Left ventricle myocardium superior (tissue), 1 donor: ENCODE data around the gene FOXK1. TPM values are rescaled to one million over a fixed set of nuclear protein-coding genes. Genes with fewer than 3 reads are reported as not detected.

Experiments used
- ATAC-seq: fragments of 200-7000 bp; cut with Tn5 transposase; one replicate; pipeline ENCODE4 v1.9.1; 2020; ENCODE audit warnings: mild to moderate bottlenecking, moderate library complexity
- DNase-seq: peaks from one replicate; pipeline ENCODE4 v3.0.0-alpha.2; 2020
- intact Hi-C: fragments of 100-400 bp; cut with micrococcal nuclease; formaldehyde crosslinking; loops from one replicate; pipeline ENCODE4 v1.11.0; 2022
- microRNA-seq: library from miRNA; unstranded; fragments of <30 nt; microRNA quantifications from one replicate; pipeline ENCODE4 v1.2.0, GENCODE V29; 2020; ENCODE audit warnings: borderline number of aligned reads
- total RNA-seq: library from RNA; stranded (reverse); fragmentation: NEBNext Ultra II Directional; extraction: Animal tissue kit (Norgen Biotek cat#: 25700); gene quantifications from one replicate; pipeline ENCODE4 v1.2.1, GENCODE V29; 2021
- donor health status: DM: no; HTN: yes; CAD: no; lungs with severe emphysema.

FOXK1 gene
- total RNA-seq, 1 donor from 2014 or later: 17.7 TPM

DNA sequence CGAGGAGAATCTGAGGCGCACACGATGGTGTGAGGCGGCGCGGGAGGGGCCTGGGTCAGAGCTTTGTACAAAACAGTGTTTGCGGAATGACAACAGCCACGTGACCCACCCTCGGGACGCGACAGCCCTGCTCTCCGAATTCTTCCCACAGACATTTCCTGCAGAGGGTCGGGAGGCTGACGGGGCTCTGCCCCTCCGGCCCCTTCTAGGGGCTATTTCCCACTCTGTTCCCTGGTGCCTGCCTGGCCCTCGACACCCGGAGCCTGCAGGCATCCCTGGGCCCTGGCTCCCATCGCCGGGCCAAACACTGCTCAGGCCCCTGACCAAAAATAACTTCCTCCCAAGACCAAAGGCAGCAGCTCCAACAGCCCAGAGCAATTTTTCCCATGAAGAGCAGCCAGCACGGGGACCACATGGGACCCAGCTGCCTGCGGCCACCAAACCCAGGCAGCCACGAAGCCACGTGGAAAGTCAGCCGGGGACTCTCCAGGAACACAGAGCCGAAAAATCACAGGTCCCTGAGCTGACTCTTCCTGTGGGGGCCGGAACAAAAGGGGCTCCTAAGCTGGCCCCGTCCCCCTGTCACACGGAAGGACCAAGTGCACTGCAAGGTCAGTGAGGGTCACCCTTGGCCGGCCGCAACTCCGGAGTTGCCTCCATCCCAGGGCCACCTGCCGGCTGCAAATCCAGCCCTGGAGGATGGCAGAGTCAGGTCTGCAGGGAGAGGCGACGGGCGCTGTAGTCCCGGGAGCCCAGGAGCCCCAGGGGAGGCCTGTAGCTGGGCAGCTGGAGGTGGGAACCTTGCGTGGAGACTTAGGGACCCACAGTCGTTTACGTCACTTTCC is 137.7 kb downstream of the FOXK1 start:
- DNase-seq (peak; percentile 73), ATAC-seq (peak; percentile 72)
- intact Hi-C loops: no loop called here

- DNase-seq: no peak
- intact Hi-C loops: no loop called here
- ATAC-seq: peak; percentile 69
Observed at GRCh38 chr7:4820405-4820966, 138.4 kb downstream of the FOXK1 start.

Small RNA genes within 50 kb of the gene (microRNA-seq; reads per million reads assigned to microRNA genes)
- not detected for gene MIR4656

Other genes with a start within 250 kb of the FOXK1 start
- gene AP5Z1, start 93.3 kb downstream of the FOXK1 start, total RNA-seq: 10.5 TPM
- gene PAPOLB, start 179.7 kb downstream of the FOXK1 start, total RNA-seq: 0.05 TPM
- 2.8 TPM for gene RADIL, start 201.4 kb downstream of the FOXK1 start, total RNA-seq